SK-N-SH (cell line): ENCODE data around the gene ZNF154.

ENCODE experiments used
- EP300 ChIP-seq, 2 experiments: IDR thresholded peaks; 2 replicates each; pipeline versions ENCODE4 v1.4.0 to v1.6.1; 2012; ENCODE audit warnings: borderline replicate concordance in 1 of 2, low read depth in 1 of 2, low read length in 1 of 2
- EZH2phosphoT487 ChIP-seq: fragments of 200-600 bp; sonication (generic); IDR thresholded peaks from 2 replicates; pipeline ENCODE4 v1.6.1; 2017; ENCODE audit warnings: low read depth, mixed run types, mild to moderate bottlenecking, antibody characterized with exemption, moderate library complexity, borderline replicate concordance
- FOXJ3 ChIP-seq: sonication (generic); formaldehyde crosslinking; IDR thresholded peaks from 2 replicates; pipeline ENCODE4 v1.5.1; 2020; ENCODE audit warnings: mild to moderate bottlenecking, missing genetic modification reagents
- NFIC ChIP-seq: IDR thresholded peaks from 2 replicates; pipeline ENCODE4 v1.4.0; 2012; ENCODE audit warnings: borderline replicate concordance
- POLR2AphosphoS5 ChIP-seq: IDR thresholded peaks from 2 replicates; pipeline ENCODE4 v1.6.1; 2012; ENCODE audit warnings: low read depth, low read length
- RCOR1 ChIP-seq: fragments of 150-350 bp; IDR thresholded peaks from 2 replicates; pipeline ENCODE4 v1.6.1; 2017; ENCODE audit warnings: antibody characterized with exemption, low read length
- REST ChIP-seq: IDR thresholded peaks from 2 replicates; pipeline ENCODE4 v1.6.1; 2012; ENCODE audit warnings: mild to moderate bottlenecking, low read depth, low read length, moderate library complexity
- TF ChIP-seq, protein P1 (sequence below): fragments of 200-600 bp; sonication (generic); IDR thresholded peaks from 2 replicates; pipeline ENCODE4 v1.6.1; 2017; ENCODE audit warnings: antibody characterized with exemption, mild to moderate bottlenecking, moderate library complexity
- TF ChIP-seq, protein P2 (sequence below): IDR thresholded peaks from 2 replicates; pipeline ENCODE4 v1.4.0; 2012; ENCODE audit warnings: low read depth, borderline replicate concordance
- TF ChIP-seq, protein P3 (sequence below): fragments of 150-350 bp; IDR thresholded peaks from 2 replicates; pipeline ENCODE4 v1.6.1; 2016; ENCODE audit warnings: mild to moderate bottlenecking, low read depth, low read length
- TF ChIP-seq, protein P4 (sequence below): IDR thresholded peaks from 2 replicates; pipeline ENCODE4 v1.4.0; 2012; ENCODE audit warnings: low read depth

DNA sequence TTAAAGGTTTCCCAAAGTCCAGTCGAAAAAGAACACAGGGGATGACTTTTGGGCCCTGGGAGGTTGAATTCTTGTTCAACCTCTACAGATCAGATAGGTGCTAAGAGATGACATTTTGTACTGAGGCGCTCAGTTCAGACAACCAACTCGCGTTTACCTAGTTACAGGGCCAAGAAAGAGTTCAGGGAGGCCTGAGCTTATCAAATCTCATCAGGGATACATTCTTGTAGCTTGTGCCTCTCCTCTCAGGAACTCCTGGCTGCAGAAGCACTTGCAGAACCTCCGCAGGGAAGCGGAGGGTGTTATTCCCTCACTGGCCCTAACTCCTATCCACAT lies 38.4 kb upstream of the ZNF154 start:
- TF ChIP-seq, protein P1, sequence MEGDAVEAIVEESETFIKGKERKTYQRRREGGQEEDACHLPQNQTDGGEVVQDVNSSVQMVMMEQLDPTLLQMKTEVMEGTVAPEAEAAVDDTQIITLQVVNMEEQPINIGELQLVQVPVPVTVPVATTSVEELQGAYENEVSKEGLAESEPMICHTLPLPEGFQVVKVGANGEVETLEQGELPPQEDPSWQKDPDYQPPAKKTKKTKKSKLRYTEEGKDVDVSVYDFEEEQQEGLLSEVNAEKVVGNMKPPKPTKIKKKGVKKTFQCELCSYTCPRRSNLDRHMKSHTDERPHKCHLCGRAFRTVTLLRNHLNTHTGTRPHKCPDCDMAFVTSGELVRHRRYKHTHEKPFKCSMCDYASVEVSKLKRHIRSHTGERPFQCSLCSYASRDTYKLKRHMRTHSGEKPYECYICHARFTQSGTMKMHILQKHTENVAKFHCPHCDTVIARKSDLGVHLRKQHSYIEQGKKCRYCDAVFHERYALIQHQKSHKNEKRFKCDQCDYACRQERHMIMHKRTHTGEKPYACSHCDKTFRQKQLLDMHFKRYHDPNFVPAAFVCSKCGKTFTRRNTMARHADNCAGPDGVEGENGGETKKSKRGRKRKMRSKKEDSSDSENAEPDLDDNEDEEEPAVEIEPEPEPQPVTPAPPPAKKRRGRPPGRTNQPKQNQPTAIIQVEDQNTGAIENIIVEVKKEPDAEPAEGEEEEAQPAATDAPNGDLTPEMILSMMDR: no peak
- TF ChIP-seq, protein P2, sequence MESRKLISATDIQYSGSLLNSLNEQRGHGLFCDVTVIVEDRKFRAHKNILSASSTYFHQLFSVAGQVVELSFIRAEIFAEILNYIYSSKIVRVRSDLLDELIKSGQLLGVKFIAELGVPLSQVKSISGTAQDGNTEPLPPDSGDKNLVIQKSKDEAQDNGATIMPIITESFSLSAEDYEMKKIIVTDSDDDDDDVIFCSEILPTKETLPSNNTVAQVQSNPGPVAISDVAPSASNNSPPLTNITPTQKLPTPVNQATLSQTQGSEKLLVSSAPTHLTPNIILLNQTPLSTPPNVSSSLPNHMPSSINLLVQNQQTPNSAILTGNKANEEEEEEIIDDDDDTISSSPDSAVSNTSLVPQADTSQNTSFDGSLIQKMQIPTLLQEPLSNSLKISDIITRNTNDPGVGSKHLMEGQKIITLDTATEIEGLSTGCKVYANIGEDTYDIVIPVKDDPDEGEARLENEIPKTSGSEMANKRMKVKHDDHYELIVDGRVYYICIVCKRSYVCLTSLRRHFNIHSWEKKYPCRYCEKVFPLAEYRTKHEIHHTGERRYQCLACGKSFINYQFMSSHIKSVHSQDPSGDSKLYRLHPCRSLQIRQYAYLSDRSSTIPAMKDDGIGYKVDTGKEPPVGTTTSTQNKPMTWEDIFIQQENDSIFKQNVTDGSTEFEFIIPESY: no peak
- TF ChIP-seq EP300 (IDR thresholded peaks at IDR 0.05; ENCODE audit: borderline replicate concordance in 1 of 2, low read depth in 1 of 2, low read length in 1 of 2) (no peak), NFIC (no peak), REST (no peak), EZH2phosphoT487 (no peak), POLR2AphosphoS5 (no peak), FOXJ3 (CRISPR knock-in tag) (no peak), RCOR1 (no peak)
- TF ChIP-seq, protein P3, sequence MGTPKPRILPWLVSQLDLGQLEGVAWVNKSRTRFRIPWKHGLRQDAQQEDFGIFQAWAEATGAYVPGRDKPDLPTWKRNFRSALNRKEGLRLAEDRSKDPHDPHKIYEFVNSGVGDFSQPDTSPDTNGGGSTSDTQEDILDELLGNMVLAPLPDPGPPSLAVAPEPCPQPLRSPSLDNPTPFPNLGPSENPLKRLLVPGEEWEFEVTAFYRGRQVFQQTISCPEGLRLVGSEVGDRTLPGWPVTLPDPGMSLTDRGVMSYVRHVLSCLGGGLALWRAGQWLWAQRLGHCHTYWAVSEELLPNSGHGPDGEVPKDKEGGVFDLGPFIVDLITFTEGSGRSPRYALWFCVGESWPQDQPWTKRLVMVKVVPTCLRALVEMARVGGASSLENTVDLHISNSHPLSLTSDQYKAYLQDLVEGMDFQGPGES: no peak
- TF ChIP-seq, protein P4, sequence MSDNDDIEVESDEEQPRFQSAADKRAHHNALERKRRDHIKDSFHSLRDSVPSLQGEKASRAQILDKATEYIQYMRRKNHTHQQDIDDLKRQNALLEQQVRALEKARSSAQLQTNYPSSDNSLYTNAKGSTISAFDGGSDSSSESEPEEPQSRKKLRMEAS: no peak
